GM15510 (cell line): ENCODE data around the gene KIAA1958.
A peak's percentile ranks its signal among the peaks of the same experiment; 100 is the strongest.

Experiments used
- POLR2A ChIP-seq: IDR thresholded peaks from 3 replicates; pipeline ENCODE4 v1.6.1; 2011; ENCODE audit warnings: borderline replicate concordance; ENCODE audit not compliant: insufficient read length; ENCODE audit errors: extremely low read depth

Gene KIAA1958, protein sequence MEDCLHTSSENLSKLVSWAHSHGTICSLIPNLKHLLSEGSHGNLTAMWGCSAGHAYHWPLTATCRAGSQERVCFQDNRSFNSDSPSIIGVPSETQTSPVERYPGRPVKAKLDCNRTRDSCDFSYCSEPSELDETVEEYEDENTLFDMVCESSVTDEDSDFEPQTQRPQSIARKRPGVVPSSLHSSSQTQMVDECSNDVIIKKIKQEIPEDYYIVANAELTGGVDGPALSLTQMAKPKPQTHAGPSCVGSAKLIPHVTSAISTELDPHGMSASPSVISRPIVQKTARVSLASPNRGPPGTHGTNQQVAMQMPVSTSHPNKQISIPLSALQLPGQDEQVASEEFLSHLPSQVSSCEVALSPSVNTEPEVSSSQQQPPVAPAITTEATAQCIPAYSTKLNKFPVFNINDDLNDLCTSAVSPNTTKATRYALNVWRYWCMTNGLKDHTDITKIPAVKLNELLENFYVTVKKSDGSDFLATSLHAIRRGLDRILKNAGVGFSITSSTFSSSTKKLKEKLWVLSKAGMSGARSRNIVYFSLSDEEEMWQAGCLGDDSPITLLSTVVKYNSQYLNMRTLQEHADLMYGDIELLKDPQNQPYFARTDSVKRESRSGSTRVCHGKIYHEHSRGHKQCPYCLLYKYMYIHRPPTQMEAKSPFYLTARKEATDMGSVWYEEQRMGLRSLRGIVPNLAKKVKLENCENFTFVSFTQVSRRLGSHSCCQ

DNA sequence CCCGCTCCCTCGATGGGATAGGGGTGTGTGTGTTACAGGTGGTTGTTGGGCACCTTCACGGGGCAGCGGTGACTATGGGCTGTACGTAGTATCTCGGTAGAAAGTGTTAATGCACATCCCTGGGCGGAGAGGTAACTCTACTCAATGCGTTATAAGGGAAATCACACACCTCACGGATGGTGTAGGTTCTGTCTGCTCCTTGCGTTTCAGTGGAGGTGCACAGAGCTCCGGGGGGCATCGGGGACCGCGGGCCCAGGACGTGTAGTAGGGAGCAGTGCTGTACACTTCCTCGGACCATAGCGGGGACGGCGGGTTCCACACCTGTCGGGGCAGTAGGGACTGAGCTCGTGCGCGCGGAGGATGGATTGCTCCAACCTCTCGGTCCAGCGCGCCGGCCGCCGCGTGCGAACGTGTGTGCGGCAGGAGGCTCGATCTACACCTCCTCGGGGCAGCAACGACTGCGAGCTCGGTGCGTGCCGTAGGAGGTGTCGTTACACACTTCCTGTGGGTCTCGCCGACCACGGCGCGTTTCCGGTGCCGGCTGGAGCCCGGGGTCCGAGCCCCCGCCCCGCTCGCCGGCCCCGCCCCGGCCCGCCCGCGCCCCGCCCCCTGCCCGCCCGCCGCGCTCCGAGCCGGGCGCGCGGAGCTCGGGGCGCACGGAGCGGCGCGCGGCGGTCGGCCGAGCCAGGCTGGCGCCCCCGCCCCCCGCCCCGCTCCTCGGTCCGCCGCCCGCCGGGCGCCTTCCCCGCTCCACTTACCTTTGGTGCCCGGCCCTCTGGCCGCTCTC, at the start of gene KIAA1958:
Gene KIAA1958 (plus strand): TSS at position 607 of the 787 bp plus-strand sequence. CDS start 87,254 bp downstream, outside the sequence.
- peak; percentile 95 for TF ChIP-seq POLR2A

- no peak for TF ChIP-seq POLR2A
These were observed 49.2 kb upstream of the KIAA1958 start for GRCh38 chr9:112437406-112437805.

GRCh38 chr9:112439171-112439570, 47.5 kb upstream of the KIAA1958 start:
- TF ChIP-seq POLR2A: no peak

DNA sequence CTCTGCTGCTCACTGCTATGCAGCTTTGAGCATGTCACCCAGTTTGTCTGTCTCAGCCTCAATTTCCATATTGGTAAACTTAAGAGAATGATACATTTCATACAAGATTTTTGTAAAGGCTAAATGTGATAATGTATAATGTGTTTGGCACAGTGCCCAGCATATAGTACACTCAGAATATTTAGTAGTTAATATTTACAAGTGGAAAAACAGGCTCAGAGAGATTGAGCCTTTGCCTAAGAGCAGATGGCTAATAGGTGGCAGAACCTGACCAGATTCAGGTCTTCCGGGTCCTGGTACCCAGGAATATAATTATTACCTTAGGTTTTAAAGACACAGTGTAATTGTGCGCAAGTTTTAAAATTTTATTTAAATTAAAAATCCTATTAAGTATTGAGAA, 46.8 kb upstream of the KIAA1958 start:
- no peak for TF ChIP-seq POLR2A

DNA sequence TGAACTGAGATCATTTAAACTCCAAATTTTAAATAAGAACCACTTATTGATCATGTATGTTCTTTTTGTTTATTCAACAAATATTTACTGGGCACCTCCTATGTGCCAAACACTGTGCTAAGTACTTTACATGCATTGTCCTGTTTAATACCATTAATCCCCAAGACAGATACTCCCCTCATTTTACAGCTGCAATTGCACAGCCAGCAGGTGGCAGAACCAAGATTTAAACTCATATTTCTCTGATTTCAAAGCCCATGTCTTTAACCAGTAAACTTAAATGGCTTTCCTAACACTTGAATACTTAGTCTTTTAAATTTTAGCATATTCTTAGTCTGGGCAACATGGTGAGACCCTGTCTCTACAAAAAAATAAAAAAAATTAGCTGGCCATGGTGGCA, 43.4 kb upstream of the KIAA1958 start:
- TF ChIP-seq POLR2A: no peak

DNA sequence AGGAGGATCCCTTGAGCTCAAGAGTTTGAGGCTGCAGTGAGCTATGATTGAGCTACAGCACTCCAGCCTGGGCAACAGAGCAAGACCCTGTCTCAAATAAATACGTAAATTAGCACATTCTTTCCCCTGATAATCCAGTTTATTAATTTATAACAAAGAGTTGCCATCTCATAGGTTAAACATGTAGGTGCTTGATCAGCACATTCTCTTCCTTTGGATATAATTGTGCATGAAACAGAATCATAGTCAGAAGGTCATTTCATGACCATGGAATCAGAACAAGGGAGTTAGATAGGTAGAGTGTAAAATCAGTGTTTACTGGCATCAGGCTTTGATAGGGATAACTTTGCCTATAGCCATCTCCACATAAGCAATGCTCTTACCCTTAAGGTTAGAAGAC, 43.0 kb upstream of the KIAA1958 start:
- no peak for TF ChIP-seq POLR2A

DNA sequence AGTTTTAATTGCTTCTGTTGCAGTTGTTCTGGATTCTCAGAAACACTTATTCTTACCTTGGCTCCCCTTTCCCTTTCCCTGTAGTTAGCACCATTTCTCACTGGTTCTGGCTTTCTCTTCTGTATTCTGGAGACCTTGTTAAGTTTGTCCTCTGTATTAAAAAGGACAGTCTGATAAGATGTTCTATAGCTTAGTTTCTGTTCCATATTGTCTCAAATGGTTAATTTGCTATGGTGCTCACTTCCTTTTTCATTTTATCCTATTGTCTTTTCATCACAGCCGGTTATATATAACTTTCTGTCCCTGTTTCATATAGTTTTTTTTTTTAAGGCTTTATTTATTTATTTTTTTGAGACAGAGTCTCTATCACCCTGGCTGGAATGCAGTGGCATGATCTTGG, 41.4 kb upstream of the KIAA1958 start:
- no peak for TF ChIP-seq POLR2A

- no peak for TF ChIP-seq POLR2A
These were observed 40.5 kb upstream of the KIAA1958 start for GRCh38 chr9:112446080-112446479.

DNA sequence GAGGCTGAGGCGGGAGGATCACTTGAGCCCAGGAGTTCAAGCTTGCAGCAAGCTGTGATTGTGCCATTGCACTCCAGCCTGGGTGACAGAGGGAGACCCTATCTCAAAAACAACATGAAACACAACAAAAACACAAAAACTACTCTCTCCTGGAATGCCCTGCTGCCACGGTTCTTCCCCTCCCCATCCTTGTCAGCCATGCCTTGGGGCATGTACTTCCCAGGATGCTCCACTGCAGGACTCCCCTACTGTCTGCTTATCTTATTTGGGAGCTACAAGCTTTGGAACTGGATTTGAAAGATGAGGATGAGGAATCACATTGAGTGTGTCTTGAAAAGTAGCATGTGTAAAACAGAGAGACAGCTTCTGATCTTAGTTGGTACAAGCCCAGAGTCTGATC, 40.1 kb upstream of the KIAA1958 start:
- TF ChIP-seq POLR2A: no peak

- TF ChIP-seq POLR2A: no peak
These were observed 39.3 kb upstream of the KIAA1958 start for GRCh38 chr9:112447283-112447761.

- TF ChIP-seq POLR2A: no peak
These were observed 23.8 kb upstream of the KIAA1958 start for GRCh38 chr9:112462855-112463254.

DNA sequence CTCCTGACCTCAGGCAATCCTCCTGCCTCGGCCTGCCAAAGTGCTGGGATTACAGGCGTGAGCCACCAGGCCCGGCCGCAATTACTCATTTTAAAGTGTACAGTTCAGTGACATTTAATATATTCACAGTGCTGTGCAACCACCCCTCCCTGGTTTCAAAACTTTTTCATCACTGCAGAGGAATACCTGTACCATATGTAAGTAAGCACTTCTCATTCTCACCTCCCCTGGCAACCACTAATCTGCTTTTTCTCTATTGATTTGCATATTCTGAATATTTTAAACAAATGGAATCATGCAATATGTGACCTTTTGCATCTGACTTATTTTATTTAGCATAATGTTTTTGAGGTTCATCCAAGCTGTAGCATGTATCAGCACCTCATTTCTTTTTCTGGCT, 21.3 kb upstream of the KIAA1958 start:
- TF ChIP-seq POLR2A: no peak

DNA sequence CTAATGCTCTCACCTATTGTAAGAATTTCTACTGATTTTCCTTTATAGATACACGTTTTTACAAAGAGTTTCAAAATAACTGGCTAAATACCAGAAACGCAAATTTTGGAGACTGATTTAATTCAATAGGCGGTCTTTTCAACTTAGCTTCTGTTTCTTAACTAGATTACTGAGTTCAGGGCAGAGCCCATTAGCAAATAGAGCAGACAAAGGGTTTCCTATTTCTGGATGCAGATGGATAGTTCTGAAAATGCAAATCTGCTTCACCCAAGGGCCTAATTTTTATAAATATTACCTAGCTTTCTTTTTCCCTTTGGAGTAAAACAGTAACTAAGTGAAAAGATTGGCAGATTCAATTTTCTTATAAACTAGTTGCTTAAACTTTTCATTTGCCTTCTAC, 13.6 kb upstream of the KIAA1958 start:
- TF ChIP-seq POLR2A: no peak

DNA sequence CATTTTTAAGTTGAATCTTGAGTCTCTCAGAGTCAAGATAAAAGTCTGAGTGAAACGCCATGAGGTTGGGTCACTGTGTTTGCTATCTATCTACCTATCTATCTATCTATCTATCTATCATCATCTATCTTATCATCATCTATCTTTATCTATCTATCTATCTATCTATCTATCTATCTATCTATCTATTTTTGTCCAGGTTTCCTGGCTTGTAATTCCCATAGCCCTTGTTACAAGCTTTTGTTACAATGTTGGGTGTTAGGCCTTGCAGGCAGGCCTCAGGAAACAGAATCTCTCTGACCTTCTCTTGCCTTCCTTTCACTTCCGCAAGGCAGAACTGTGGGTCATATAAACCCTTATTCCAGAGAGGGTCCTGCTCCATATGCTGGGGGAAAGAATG, 12.6 kb upstream of the KIAA1958 start:
- no peak for TF ChIP-seq POLR2A

DNA sequence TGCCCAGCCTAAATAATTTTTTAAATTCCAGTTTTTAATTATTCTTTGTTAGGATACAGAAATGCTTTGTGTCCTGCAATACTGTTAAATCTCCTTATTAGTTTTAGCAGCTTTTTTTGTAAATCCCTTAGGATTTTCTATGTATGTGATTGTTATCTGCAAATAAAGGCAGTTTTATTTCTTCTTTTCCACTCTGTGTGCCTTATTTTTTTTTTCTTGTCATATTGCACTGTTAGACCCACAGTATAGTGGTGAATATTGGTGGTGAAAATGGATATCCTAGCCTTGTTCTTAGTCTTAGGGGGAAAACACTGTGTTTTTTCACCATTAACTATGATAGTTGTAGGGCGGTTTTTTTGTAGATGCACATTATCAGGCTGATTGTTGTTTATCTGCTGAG, 11.3 kb upstream of the KIAA1958 start:
- TF ChIP-seq POLR2A: no peak
